Skeletal muscle satellite cell (primary cell): ENCODE results near the gene LY6G6F.

Experiments used
- H3K27me3 ChIP-seq: 2 replicates; pipeline ENCODE4 v1.7.0; 2013; ENCODE audit warnings: low read length; ENCODE audit not compliant: control insufficient read depth, insufficient read depth
- H3K36me3 ChIP-seq: 2 replicates; pipeline ENCODE4 v1.7.0; 2013; ENCODE audit warnings: mild to moderate bottlenecking, control low read depth, low read length; ENCODE audit not compliant: insufficient read depth
- H3K4me1 ChIP-seq: 2 replicates; pipeline ENCODE4 v1.7.0; 2013; ENCODE audit warnings: low read length; ENCODE audit not compliant: control insufficient read depth, insufficient read depth
- H3K4me2 ChIP-seq: 2 replicates; pipeline ENCODE4 v1.7.0; 2013; ENCODE audit warnings: mild to moderate bottlenecking, low read length
- H3K4me3 ChIP-seq: 2 replicates; pipeline ENCODE4 v1.7.0; 2013; ENCODE audit warnings: low read length
- H3K9ac ChIP-seq: 2 replicates; pipeline ENCODE4 v1.7.0; 2013; ENCODE audit warnings: mild to moderate bottlenecking, low read depth, low read length, moderate library complexity
- H3K9me3 ChIP-seq: replicated peaks from 2 replicates; pipeline ENCODE4 v1.7.0; 2013; ENCODE audit warnings: mild to moderate bottlenecking, control low read depth, low read length

The LY6G6F gene

DNA sequence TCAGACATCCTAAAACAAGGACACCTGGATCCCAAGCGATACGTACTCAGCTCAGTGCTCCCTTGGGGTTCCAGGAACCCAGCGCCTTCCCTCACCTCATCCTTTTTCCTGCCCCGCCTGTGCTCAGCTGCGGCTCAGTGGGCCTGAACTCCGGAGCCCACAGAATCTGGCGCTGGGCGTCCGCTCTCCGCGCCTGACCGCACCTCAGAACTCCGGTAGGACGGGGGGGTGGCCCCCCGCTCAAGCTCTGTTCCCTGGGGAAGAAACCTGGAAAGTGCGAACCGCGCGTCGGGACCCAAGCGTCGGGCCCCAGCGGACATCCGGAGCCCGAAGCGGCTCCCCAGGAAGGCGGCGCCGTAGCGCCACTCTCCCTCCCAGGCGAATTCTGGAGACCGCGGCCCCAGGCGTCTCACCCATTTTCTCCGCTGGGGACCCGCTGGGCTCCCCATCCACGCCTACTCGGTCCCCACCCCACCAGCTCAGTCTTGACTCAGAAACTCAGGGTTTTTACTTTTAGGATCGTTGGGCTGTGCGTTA, 25.5 kb upstream of the LY6G6F start:
- H3K27me3 ChIP-seq = no peaks in the 10 kb centered on the region

DNA sequence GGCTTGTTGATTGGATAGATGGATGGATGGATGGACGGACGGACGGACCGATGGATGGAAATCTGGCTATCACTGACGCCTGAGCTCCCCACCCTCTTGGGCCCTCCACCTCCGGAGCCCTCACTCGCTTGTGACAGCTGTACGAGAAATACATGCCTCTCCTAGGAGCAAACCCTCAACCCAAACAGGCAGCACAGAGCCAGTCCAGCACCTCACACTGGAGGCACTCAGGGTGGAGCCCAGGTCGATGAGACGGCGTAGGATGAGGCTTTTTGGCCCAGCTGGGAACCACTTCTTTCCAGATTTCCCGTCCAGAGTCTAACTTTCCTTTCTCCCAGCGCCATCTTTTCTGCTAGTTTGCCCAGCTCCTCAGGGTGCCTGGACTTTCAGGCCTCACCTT, 23.1 kb upstream of the LY6G6F start:
- Histone ChIP-seq H3K4me2 (no peak overlapping the region), H3K4me3 (no peak overlapping the region), H3K9me3 (no peaks in the 10 kb centered on the region), H3K9ac (no peak overlapping the region), H3K4me1 (peaks cover 16% of the 10 kb centered on the region), H3K36me3 (peaks cover 31% of the 10 kb centered on the region), H3K27me3 (no peaks in the 10 kb centered on the region)

More for the DNA sequence above, 25.5 kb upstream of the LY6G6F start:
- peaks cover 16% of the 10 kb centered on the region for H3K4me1 ChIP-seq
- peak overlapping the region; percentile 70 for H3K4me3 ChIP-seq
- H3K4me2 ChIP-seq = peak overlapping the region; percentile 92
- H3K9ac ChIP-seq = peak overlapping the region; percentile 83
- H3K36me3 ChIP-seq = peaks cover 7% of the 10 kb centered on the region
- no peaks in the 10 kb centered on the region for H3K9me3 ChIP-seq

DNA sequence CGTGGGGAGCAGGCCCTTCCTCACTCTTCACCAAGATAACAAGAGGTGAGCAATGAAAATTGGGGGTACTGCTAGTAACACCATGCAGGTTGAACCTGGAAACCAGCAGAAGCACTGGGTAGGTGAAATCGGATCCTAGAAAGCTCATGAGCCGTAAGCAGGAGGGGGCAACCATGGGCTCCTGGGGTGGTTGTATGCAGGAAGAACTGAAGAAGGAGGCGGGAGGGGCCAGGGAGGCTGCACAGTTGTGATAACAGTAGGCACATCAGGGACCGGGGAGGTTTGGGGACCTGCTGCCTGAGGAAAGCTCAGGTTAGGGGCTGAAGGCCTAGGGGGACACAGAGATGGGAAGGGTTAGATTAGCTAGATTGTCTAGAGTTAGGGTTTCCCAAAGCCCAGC, 20.2 kb upstream of the LY6G6F start:
- Histone ChIP-seq H3K9me3 (no peaks in the 10 kb centered on the region), H3K4me1 (peaks cover 3% of the 10 kb centered on the region), H3K9ac (no peak overlapping the region), H3K36me3 (peaks cover 54% of the 10 kb centered on the region), H3K4me3 (no peak overlapping the region), H3K4me2 (no peak overlapping the region), H3K27me3 (no peaks in the 10 kb centered on the region)

GRCh38 chr6:31687321-31687720, 19.3 kb upstream of the LY6G6F start:
- peaks cover 61% of the 10 kb centered on the region for H3K36me3 ChIP-seq
- H3K9ac ChIP-seq = no peak overlapping the region
- H3K4me3 ChIP-seq = no peak overlapping the region

DNA sequence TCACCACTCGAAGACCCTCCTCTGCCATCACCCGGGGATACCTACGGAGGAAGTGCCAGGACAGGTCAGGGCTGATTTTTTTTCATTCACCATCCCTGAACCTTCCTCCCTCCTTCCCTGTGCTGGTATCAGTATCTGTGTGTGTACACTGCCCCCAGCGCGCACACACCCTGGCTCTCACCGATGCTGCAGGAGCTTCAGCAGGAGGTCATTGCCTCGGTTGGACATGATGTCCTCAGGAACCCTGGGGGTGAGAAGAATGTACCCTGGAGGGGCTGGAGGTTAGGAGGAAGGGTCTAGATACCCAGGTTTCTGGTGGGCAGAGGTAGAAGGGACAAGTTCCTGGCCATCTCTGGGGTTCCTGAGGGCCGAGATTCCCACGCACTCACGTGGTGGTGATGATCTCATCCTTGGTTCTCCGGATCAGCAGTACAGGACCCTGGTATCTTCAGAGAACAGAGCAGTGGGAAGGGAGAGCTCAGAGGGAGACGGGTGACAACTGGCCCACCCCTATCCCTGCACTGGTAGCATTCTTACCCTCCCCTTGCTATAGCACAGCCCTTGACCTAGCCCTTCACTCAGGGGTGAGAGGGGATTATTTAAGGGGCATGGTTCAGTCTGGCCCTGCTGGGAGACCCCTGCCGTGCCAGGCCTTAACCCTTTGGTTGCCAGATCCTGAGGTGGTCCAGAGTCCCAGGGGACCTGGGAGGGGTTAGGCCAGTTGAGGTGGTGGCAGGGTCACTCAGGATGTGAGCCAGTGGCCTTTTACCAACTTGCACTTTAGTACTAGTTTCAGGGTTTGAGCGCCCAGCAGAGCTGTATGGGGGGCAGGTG, 18.6 kb upstream of the LY6G6F start:
- peaks cover 68% of the 10 kb centered on the region for H3K36me3 ChIP-seq
- H3K4me2 ChIP-seq = no peak overlapping the region
- H3K9ac ChIP-seq = no peak overlapping the region
- H3K4me1 ChIP-seq = no peaks in the 10 kb centered on the region
- no peak overlapping the region for H3K4me3 ChIP-seq
- H3K27me3 ChIP-seq = no peaks in the 10 kb centered on the region
- no peaks in the 10 kb centered on the region for H3K9me3 ChIP-seq

More at GRCh38 chr6:31687321-31687720, 19.3 kb upstream of the LY6G6F start:
- no peak overlapping the region for H3K4me2 ChIP-seq
- no peaks in the 10 kb centered on the region for H3K27me3 ChIP-seq
- no peaks in the 10 kb centered on the region for H3K4me1 ChIP-seq
- H3K9me3 ChIP-seq = no peaks in the 10 kb centered on the region

GRCh38 chr6:31689249-31690110, 17.2 kb upstream of the LY6G6F start:
- no peaks in the 10 kb centered on the region for H3K27me3 ChIP-seq
- H3K36me3 ChIP-seq = peaks cover 74% of the 10 kb centered on the region
- H3K4me1 ChIP-seq = no peaks in the 10 kb centered on the region
- no peaks in the 10 kb centered on the region for H3K9me3 ChIP-seq
- H3K4me2 ChIP-seq = no peak overlapping the region
- no peak overlapping the region for H3K9ac ChIP-seq
- H3K4me3 ChIP-seq = no peak overlapping the region

- Histone ChIP-seq H3K9ac (no peak overlapping the region), H3K27me3 (no peaks in the 10 kb centered on the region), H3K4me1 (no peaks in the 10 kb centered on the region), H3K4me2 (no peak overlapping the region), H3K4me3 (no peak overlapping the region), H3K9me3 (no peaks in the 10 kb centered on the region), H3K36me3 (peaks cover 77% of the 10 kb centered on the region)
Observed at GRCh38 chr6:31690231-31691077, 16.2 kb upstream of the LY6G6F start.

GRCh38 chr6:31691078-31691463, 15.6 kb upstream of the LY6G6F start:
- H3K4me1 ChIP-seq = no peaks in the 10 kb centered on the region
- H3K4me2 ChIP-seq = no peak overlapping the region
- peaks cover 75% of the 10 kb centered on the region for H3K36me3 ChIP-seq
- H3K4me3 ChIP-seq = no peak overlapping the region
- no peak overlapping the region for H3K9ac ChIP-seq
- H3K27me3 ChIP-seq = no peaks in the 10 kb centered on the region
- no peaks in the 10 kb centered on the region for H3K9me3 ChIP-seq

GRCh38 chr6:31691564-31692108, 15.0 kb upstream of the LY6G6F start:
- H3K4me3 ChIP-seq = no peak overlapping the region
- no peak overlapping the region for H3K9ac ChIP-seq
- no peaks in the 10 kb centered on the region for H3K4me1 ChIP-seq
- no peak overlapping the region for H3K4me2 ChIP-seq
- no peaks in the 10 kb centered on the region for H3K9me3 ChIP-seq
- H3K36me3 ChIP-seq = peaks cover 72% of the 10 kb centered on the region
- H3K27me3 ChIP-seq = no peaks in the 10 kb centered on the region

- no peaks in the 10 kb centered on the region for H3K9me3 ChIP-seq
- peaks cover 68% of the 10 kb centered on the region for H3K36me3 ChIP-seq
- no peaks in the 10 kb centered on the region for H3K4me1 ChIP-seq
- H3K9ac ChIP-seq = no peak overlapping the region
- no peak overlapping the region for H3K4me3 ChIP-seq
- no peaks in the 10 kb centered on the region for H3K27me3 ChIP-seq
- no peak overlapping the region for H3K4me2 ChIP-seq
Observed at GRCh38 chr6:31692353-31692752, 14.3 kb upstream of the LY6G6F start.
